ENCODE results near the gene ZBED2. TPM values are rescaled to one million over a fixed set of nuclear protein-coding genes. Genes with fewer than 3 reads are reported as not detected.

Gene ZBED2
- total RNA-seq, 3 donors from 2014 or later, result not detected

DNA sequence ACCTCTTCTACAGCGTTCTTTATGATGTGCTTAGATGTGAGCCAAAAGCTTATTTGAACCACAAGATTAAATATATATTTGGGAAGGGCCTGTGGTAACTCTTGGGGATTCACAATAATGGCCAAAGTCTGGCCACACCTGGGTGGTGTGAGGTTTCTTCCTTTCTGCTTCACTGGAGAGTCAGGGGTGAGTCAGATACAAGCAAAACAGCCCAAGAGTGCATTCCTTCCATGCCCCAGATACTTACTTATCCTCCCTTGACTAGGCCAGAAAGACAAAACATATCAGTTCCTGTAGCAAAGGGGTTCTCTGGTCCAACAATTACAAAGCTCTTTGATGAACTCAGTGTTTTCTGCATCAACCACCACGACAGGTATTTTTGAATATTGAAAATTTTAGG, 941 bp downstream of the ZBED2 start:
- no peak overlapping the region for H3K4me3 ChIP-seq
- no peaks in the 10 kb centered on the region for H3K9me3 ChIP-seq
- H3K4me1 ChIP-seq (ENCODE audit: low read depth), result no peaks in the 10 kb centered on the region
- DNase-seq (no peak), ATAC-seq (no peak)
- TF ChIP-seq, protein P1, sequence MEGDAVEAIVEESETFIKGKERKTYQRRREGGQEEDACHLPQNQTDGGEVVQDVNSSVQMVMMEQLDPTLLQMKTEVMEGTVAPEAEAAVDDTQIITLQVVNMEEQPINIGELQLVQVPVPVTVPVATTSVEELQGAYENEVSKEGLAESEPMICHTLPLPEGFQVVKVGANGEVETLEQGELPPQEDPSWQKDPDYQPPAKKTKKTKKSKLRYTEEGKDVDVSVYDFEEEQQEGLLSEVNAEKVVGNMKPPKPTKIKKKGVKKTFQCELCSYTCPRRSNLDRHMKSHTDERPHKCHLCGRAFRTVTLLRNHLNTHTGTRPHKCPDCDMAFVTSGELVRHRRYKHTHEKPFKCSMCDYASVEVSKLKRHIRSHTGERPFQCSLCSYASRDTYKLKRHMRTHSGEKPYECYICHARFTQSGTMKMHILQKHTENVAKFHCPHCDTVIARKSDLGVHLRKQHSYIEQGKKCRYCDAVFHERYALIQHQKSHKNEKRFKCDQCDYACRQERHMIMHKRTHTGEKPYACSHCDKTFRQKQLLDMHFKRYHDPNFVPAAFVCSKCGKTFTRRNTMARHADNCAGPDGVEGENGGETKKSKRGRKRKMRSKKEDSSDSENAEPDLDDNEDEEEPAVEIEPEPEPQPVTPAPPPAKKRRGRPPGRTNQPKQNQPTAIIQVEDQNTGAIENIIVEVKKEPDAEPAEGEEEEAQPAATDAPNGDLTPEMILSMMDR (IDR thresholded peaks at IDR 0.05), result no peak
- intact Hi-C loops (cut with DNase I, micrococcal nuclease), result no loop called here
- H3K36me3 ChIP-seq (ENCODE audit: low read depth), result no peaks in the 10 kb centered on the region

DNA sequence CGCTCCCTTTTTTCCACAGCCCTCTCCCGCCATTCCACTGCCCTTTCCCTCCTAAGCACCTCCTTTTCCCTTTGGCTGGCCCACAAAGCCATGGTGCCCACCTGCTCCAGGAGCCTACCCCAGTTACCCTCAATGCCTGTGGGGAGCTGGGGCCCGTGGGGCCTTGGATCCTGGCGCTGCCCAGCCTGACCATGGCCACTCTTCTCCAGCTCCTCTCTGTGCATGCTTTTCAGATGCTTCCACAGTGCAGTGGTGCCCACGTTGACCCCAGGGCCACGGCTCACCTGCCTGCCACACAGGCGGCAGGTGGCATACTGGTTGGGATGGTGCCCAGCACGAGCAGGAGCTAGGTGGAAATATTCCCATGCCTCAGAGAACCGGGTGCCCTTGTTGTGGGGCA, 1.5 kb downstream of the ZBED2 start:
- intact Hi-C loops (cut with DNase I, micrococcal nuclease), result no loop called here
- no peak for ATAC-seq

DNA sequence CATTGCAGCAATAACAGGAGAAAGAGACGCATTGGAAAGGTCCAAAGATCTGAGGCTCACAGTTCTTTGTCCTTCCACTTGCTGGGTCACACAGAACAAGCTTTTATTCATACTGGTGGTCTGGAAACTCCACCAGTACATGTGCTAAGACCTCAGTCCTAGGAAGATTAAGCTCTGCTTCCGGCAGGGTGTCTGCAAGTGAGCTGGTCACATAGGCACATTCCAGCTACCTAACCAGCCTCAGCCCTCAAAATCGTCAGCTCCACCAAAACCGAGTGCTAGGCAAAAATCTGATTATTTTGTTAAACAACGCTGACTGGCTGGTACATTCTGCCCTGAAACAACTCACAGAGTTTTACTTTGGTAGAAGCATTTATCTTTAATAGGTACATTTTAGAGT, 2.2 kb downstream of the ZBED2 start:
- ATAC-seq (no peak), DNase-seq (no peak)
- Histone ChIP-seq H3K4me1 (ENCODE audit: low read depth) (no peaks in the 10 kb centered on the region), H3K36me3 (ENCODE audit: low read depth) (no peaks in the 10 kb centered on the region), H3K4me3 (no peak overlapping the region), H3K9me3 (no peaks in the 10 kb centered on the region)
- intact Hi-C loops (cut with DNase I, micrococcal nuclease), result no loop called here
- TF ChIP-seq, protein P1 (IDR thresholded peaks at IDR 0.05), result no peak

More for the DNA sequence above, 1.5 kb downstream of the ZBED2 start:
- no peaks in the 10 kb centered on the region for H3K36me3 ChIP-seq (ENCODE audit: low read depth)
- TF ChIP-seq, protein P1 (IDR thresholded peaks at IDR 0.05), result no peak
- no peak for DNase-seq
- no peaks in the 10 kb centered on the region for H3K4me1 ChIP-seq (ENCODE audit: low read depth)
- H3K9me3 ChIP-seq, result no peaks in the 10 kb centered on the region
- H3K4me3 ChIP-seq, result no peak overlapping the region

DNA sequence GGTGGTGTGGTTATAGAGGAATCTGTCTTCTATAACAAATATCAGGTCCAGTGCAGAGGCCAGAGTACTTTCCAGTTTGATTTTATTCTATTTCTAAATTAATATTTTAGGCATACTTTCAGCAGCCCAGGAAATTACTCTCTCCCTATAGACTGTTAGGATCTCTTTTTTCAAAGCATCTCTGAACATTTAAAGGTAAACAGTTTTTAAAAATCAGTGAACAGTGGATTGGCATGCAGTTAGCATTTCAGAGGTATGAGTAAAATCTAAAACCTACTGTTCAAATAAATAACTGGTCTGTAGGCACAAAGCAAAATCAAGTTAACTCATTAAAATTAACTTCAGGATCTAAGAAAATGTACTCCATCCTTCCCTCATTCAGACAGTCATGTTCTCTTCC, 3.0 kb downstream of the ZBED2 start:
- no peaks in the 10 kb centered on the region for H3K4me1 ChIP-seq (ENCODE audit: low read depth)
- H3K4me3 ChIP-seq, result no peak overlapping the region
- no peak for DNase-seq
- TF ChIP-seq, protein P1 (IDR thresholded peaks at IDR 0.05), result no peak
- no peaks in the 10 kb centered on the region for H3K36me3 ChIP-seq (ENCODE audit: low read depth)
- intact Hi-C loops (cut with DNase I, micrococcal nuclease), result no loop called here
- H3K9me3 ChIP-seq, result no peaks in the 10 kb centered on the region
- no peak for ATAC-seq

DNA sequence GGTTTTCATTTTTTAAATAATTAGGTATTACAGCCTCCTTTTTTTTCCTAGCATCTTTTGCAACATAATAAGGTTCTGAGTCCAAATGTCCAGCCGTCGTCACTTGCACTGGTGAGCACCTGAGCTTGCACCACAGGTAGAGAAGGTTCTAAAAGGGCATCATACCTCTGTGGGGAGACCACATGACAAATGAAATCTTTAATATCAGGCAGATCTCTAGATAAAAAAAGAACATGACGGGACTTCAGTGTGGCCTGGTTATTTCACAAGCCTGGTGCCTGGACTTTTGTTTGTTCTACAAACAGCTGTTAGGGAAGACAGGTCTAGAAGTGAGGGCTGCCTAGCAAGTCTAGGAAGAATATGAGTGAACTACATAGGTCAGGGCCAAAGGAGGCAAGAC, 3.6 kb downstream of the ZBED2 start:
- TF ChIP-seq, protein P1 (IDR thresholded peaks at IDR 0.05), result no peak
- H3K4me1 ChIP-seq (ENCODE audit: low read depth), result no peaks in the 10 kb centered on the region
- H3K9me3 ChIP-seq, result no peaks in the 10 kb centered on the region
- ATAC-seq (no peak), DNase-seq (no peak)
- intact Hi-C loops (cut with DNase I, micrococcal nuclease), result no loop called here
- H3K4me3 ChIP-seq, result no peak overlapping the region
- no peaks in the 10 kb centered on the region for H3K36me3 ChIP-seq (ENCODE audit: low read depth)

DNA sequence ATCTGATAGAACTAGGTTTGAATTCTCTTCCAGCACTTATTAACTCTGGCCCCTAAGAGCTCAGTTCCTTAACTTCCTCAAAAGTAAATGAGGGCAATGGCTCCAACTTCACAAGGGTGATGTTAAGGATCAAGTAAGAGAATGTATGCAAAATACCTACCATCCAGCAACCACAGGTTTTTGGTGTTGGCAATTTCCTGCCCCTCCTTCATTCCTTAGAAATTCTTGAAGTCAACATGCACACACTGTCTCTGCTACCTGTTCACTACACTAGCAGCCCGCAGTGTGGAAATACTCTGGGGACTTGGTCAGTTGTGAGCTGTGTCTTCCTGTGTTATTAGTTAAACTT, 5.0 kb downstream of the ZBED2 start:
- DNase-seq (no peak), ATAC-seq (no peak)
- TF ChIP-seq, protein P1 (IDR thresholded peaks at IDR 0.05), result no peak
- no peaks in the 10 kb centered on the region for H3K36me3 ChIP-seq (ENCODE audit: low read depth)
- no peaks in the 10 kb centered on the region for H3K4me1 ChIP-seq (ENCODE audit: low read depth)
- no peaks in the 10 kb centered on the region for H3K9me3 ChIP-seq
- no peak overlapping the region for H3K4me3 ChIP-seq
- intact Hi-C loops (cut with DNase I, micrococcal nuclease), result no loop called here

Data from mucosa of descending colon (tissue), 3 donors.